ENCODE measurements around the gene HSPA9.

DNA sequence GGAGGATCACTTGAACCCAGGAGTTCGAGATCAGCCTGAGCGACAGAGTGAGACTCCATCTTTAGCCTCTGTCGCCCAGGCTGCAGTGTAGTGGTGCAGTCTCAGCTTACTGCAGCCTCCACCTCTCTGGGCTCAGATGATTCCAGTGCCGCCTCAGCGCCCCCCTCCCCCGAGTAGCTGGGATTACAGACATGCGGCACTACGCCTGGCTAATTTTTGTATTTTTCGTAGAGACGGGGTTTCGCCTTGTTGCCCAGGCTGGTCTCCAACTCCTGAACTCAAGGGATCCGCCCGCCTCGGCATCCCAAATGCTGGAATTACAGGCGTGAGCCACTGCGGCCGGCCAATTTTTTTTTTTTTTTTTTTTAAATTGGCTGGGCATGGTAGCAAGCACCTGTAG lies 2.3 kb upstream of the HSPA9 start:
- TF ChIP-seq, protein P1, sequence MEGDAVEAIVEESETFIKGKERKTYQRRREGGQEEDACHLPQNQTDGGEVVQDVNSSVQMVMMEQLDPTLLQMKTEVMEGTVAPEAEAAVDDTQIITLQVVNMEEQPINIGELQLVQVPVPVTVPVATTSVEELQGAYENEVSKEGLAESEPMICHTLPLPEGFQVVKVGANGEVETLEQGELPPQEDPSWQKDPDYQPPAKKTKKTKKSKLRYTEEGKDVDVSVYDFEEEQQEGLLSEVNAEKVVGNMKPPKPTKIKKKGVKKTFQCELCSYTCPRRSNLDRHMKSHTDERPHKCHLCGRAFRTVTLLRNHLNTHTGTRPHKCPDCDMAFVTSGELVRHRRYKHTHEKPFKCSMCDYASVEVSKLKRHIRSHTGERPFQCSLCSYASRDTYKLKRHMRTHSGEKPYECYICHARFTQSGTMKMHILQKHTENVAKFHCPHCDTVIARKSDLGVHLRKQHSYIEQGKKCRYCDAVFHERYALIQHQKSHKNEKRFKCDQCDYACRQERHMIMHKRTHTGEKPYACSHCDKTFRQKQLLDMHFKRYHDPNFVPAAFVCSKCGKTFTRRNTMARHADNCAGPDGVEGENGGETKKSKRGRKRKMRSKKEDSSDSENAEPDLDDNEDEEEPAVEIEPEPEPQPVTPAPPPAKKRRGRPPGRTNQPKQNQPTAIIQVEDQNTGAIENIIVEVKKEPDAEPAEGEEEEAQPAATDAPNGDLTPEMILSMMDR (IDR thresholded peaks at IDR 0.05), result no peak
- TF ChIP-seq POLR2A (IDR thresholded peaks at IDR 0.05) (no peak), EP300 (IDR thresholded peaks at IDR 0.05) (no peak)

Measured in sigmoid colon (tissue), 4 donors.